ENCODE results near the gene SLC43A3.
A peak's percentile ranks its signal among the peaks of the same experiment; 100 is the strongest.

The SLC43A3 gene
- 89.7 to 204 (median 146) reads per million in 17 experiments for total RNA-seq

DNA sequence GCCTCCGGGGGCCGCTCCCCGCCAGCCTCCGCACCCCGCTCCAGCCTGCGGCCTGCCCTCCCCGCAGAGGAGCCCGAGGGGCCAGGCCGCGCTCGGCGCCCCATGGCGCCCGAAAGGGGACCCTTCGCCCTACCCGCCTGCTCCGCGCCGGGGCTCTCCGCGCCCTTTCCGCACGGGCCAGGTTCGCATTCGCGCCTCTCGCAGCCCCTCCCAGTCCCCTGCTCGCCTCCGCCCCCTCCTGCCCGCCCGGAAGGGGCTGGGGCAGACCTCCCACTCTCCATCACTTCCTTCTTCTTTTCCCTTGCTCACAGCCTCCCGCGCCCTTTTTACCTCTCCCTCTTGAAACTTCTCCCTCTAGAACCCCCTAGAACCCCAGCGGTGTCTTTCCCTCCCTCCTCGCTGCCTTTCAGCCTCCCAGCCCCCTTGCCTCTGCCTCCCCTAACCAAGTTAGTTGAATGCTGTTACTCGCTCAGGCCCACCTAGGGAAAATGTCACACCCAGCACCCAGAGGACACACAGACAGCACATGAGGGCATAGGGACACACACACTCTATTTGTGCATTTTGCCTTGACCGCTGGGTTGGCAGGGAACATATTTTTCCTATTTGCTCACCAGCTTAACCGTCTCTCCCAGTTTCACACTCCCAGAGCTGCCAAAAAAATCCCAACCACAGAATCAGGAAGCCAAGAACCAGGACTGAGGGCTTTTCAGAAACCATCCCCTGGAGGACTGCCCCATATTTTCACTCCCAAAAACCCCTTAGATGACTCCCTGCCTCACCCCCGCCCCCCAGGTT, at the start of gene SLC43A3:
SLC43A3 (minus strand) TSS at position 193 of the 798 bp plus-strand sequence. CDS start 949 bp downstream, outside the sequence.
- DNase-seq, result peak; percentile 67 to 90 (median 86)

DNA sequence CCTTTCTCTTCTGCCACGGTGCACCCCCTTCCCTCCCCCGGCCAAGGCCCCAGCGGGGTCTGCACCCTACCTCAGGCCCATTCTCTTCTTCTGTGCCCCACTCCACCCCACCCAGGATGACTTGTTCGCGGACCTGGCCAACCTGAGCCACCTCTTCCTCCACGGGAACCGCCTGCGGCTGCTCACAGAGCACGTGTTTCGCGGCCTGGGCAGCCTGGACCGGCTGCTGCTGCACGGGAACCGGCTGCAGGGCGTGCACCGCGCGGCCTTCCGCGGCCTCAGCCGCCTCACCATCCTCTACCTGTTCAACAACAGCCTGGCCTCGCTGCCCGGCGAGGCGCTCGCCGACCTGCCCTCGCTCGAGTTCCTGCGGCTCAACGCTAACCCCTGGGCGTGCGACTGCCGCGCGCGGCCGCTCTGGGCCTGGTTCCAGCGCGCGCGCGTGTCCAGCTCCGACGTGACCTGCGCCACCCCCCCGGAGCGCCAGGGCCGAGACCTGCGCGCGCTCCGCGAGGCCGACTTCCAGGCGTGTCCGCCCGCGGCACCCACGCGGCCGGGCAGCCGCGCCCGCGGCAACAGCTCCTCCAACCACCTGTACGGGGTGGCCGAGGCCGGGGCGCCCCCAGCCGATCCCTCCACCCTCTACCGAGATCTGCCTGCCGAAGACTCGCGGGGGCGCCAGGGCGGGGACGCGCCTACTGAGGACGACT, 49.3 kb upstream of the SLC43A3 start:
- DNase-seq, result peak; percentile 14 to 77 (median 42)

DNA sequence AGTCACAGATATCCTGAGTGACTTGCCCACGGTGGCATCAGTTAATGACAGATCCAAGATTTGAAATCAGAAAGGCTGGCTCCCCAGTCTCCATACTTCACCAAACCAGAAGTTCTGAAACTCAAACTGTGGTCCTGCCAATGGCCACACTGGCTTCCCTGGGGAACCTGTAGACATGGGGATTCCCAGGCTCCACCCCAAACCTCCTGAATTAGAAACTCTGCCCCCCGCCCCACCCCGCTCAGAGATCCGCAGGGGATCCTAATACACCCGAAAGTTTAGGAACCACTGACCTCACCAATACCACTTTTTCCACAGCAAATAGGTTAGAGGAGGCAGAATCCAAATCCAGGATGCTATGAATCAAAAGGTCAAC, 48.7 kb upstream of the SLC43A3 start:
- no peak for DNase-seq

DNA sequence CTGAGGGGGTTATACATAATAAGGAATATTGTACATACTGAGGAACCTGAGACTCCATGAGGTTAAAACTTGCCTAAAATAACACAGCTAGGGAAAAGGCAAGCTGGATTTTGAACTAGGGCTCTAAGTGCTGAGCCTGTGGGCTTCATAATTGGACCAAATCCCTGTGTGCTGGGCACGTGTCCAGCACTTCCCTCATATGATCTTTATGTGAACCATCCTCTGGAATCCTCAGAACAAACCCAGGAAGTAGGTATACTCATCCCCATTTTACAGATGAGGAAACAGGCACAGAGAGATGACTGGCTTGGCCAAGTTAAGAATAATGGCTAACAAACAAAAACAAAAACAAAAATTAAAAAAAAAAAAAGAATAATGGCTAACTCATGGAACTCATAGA, 48.3 kb upstream of the SLC43A3 start:
- peak in 2 of 4 experiments; percentile 33 to 38 for DNase-seq

DNA sequence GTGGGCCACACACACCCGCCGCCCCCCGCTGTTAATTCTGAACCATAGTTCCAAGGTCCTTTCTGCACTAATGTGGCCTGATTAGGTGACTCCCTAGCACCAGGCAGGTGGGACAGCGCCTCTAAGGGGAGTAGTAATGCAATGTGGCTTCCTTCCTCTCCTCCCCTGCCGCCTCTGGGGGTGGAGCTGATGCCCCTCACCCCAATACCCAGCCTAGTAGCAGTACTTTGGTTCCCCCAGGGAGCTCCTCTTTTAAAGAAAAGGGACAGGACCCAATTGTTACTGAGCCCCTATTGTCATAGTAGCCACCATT, 47.8 kb upstream of the SLC43A3 start:
- no peak for DNase-seq

DNA sequence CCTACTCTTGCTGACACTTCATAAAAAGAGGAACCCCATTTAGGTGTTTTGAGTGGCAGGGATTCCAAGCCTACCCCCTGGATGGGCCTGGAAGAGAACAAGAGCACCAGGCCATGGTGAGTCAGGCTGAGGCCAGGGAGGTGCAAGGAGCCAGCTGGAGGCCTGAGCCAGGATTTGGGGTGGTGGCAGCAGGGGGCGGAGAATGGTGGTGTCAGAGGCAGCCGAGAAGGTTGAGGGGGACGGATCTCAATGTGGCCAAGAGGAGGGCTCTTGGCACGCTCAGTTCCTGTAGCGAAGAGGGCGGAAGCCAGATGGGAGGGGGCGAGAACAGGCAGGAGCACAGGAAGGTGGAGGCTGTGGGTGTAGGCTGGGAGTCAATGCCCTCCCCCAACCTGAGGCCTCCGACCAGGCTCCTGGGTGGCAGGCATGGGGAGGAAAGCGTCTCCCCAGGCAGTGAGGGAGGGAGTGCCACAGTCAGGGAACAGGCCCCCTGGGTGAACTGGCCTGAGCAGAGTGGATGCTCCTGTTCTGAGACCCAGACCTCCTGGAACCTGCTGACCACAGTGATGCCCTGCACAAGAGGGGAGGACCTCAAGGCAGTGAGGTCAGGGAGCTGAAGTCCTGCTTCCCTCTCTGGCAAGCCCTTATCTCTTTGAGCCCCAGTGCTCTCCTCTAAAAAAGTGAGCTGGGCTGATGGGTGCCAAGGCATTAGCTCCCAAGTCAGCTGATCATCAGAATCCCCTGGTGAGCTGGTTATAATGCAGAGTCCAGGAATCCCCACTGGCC, 47.3 kb upstream of the SLC43A3 start:
- DNase-seq, result peak; percentile 45 to 60 (median 54)

DNA sequence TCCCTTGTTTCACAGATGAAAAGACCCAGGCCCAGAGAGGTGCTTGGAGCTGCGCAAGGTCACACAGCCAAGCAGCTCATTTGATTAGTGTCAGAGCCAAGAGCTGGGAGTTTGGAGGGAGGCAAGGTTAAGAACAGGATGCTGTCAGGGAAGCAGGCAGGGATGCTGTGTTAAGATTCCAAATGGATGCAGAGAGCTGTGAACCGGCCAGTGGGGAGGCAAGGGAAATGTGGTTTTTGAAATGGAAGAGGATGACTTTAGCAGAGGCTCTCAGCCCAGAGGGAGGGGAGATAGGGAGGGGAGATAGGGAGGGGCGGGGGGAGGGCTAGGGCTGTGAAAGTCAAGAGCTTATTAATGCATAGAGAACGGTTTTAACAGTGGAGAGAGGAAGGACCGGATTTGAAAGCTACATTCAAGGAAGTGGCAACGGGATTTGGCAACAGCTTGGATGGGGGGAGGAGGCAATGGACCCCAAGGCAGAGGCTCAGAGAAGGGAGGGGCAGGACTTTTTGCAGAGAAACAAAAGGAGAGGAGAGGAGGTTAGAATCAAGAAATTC, 46.4 kb upstream of the SLC43A3 start:
- peak in 3 of 4 experiments; percentile 25 to 58 (median 44) for DNase-seq

DNA sequence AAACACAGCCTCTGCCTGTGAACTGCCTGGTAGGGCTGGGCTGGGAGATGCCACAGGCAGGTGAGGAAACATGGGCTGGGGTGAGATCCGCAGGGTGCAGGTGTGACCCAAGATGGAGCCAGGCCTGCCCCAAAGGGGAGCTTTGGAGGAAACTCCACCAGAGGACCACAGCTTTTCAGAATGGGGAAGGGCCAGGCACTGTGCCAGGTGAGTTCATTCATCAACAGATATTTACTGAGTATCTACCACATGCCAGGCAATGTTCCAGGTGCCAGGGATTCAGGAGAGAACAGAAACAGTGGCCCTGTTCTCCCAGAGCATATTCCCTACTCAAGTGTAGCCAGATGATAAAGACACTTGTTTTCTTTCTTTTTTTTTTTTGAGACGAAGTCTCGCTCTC, 44.6 kb upstream of the SLC43A3 start:
- no peak for DNase-seq

DNA sequence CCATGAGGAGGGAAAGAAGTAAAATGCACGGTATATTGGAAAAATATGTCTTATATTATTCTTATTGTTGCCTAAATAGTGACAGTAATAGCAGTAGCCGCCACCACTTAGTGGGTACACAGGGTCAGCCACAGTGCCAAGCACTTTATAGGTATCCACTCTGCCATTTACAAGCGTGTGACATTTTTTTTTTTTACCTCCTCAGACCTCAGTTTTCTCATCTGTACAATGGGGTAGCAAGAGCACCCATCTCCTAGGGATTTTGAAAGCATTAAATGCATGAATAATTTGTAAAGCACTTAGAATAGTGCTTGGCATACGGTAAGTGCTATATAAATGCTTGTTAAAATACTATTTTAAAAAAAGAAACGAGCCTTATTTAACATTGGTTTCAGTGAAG, 42.3 kb upstream of the SLC43A3 start:
- DNase-seq, result no peak

DNA sequence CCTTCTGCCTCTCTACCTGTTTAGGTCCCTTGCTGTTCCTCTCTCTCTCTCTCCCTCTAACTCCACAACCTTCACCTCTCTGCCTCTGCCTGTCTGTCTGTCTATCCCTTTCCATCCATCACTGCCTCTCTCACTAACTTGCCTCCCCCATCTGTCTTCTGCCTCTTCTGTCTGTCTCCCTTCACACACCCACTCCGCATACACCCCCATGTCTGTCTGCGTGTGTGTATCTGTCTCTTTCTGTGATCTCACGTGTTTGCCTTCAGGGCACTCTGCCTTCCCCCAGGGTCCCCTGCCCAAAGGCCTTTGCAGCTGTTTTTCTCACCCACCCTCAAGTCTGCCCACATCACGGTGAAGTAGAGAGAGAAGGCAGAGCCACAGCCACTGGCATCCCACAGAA, 41.4 kb upstream of the SLC43A3 start:
- no peak for DNase-seq

DNA sequence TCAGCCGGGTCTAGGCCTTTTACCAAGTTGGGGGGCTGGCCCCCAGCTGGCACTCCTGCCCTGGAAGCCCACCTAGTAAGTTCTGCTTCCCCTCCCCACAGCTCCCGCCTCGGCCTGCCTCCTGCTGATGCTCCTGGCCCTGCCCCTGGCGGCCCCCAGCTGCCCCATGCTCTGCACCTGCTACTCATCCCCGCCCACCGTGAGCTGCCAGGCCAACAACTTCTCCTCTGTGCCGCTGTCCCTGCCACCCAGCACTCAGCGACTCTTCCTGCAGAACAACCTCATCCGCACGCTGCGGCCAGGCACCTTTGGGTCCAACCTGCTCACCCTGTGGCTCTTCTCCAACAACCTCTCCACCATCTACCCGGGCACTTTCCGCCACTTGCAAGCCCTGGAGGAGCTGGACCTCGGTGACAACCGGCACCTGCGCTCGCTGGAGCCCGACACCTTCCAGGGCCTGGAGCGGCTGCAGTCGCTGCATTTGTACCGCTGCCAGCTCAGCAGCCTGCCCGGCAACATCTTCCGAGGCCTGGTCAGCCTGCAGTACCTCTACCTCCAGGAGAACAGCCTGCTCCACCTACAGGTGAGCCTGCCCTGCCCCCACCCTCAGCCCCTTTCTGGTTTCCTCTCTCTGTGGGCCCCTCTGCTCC, 40.7 kb upstream of the SLC43A3 start:
- no peak for DNase-seq

DNA sequence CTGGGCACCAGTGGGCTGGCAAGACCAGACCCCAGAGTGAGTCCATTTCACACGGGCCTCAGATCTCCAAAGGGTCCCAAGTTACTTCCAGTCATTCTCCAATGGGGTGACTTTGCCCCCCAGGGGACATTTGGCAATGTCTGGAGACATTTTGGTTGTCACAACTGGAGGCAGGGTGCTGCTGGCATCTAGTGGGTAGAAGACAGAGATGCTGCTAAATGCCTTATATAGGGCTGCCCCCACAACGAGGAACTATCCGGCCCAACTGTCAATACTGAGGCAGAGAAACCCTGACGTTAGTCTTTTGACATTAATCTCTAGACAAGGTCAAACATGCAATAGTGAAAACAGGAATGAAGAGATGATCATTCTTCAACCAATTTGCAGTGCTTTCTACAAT, 39.8 kb upstream of the SLC43A3 start:
- DNase-seq, result peak in 1 of 4 experiments; percentile 27

DNA sequence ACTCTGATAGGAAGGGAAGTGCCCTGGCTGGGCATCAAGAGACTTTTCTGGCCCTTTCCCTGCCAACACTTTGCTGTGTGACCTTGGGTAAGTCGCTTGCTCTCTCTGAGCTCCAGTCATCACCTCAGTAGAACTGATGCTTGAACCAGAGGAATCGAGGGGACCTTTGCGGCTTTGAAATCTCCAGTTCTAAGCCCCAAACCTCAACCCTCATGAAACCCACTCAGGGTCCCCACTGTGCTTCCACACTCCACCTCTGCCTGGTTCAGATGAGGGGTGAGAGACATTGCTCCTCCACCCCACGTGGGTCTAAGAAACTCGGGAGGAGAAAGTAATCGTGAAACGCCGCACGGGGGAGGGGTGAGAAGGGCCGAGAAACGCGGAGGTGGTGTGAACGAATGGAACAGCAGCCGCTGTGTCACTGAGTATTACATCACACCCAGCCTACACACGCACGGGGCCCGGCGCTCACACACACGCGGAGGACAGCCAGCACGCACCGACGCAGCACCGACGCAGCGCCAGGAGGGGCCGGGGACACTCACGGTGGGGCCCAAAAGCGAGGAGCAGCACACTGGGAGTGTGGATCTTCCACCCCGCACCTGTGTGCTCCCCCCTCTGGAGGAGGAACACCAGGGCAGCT, 37.7 kb upstream of the SLC43A3 start:
- peak in 3 of 4 experiments; percentile 28 to 51 (median 35) for DNase-seq

DNA sequence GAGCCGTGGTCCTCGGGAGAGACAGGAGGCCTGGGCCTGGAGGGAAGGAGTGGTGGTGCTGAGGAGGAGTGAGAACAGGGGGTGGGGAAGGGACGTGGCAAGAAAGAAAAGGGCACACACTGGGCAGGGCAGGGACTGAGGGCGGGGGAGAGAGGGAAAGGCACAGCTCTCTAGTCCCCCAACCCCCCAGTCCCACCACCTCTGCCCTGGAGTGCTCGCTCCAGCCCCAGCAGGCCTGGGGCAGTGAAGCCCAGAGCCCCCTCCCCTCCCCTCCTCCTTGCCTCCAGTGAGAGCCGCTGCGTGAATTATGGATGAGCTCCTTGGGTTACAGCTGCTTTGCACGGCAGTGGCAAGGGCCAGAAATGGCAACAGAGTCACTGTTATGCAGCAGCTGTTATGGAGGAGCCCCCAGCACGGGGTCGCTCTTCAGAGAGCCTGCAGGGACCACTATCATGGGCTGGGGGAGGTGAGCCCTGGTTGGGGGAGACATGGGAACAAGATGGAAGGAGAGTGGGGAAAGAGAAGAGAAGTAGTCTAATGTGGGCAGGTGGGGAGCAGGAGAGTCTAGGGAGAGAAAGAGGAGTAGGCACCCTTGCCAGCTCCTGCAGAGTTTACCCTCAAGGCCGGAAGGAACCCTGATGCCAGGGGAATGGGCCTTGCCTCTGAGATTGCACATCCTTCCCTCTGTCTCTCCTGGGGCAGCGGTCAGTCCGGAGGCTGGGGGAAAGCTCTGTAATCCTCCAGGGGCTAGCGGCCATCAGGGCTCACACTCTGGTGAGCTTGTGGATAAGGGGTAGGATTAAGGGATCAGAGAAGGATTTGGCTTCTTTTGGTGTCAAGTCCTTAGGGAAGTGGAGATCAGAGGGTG, 37.0 kb upstream of the SLC43A3 start:
- no peak for DNase-seq

DNA sequence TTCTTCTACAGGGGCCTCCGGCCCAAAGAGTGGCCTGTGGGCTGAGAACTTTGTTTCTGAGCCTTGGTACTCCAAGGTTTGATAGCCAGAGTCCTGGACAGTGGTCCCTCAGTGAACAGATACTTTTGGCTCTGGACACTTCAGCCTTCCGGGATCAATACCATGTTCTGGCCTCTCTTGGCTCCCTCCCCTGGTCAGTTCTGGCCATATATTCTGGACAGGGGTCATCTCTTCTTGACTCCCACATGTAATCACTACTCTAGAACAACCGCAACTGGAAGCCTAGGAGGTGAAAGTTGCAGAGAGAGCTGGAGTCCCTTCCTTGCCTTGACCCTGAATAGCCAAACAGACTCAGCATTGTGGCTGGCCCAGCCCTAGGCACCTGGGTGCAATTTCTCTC, 35.7 kb upstream of the SLC43A3 start:
- DNase-seq, result no peak

DNA sequence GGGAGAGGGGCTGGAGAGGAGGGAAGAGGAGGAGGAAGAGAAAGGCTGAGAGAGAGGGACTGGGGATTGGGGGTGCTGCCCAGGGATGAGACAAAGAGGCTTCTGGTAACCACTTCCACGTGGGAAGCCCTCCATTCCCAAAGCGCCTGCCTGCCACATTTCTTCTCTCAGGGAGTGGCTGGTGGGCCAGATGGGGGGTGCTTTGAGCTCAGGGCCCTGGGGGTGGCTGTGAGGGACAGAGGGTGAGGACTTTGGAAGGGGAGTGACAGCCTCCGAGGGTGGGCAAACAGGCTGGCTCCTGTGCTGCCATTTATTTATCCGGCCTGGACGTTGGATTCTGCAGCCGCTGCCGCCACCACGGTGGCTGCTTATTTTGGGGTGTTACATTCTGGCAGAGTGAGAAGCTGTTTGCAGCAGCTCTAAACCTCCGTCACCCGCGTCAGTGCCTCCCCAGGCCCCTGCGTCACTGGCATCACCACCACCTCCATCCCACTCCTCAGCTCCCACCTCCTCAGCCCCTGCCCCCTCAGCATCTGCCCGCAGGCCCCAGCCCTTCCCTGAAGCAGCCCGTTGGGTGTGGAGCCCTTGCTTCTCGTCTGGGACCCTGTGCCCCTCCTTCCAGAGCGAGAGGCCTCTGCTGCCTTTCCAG, 35.0 kb upstream of the SLC43A3 start:
- no peak for DNase-seq

DNA sequence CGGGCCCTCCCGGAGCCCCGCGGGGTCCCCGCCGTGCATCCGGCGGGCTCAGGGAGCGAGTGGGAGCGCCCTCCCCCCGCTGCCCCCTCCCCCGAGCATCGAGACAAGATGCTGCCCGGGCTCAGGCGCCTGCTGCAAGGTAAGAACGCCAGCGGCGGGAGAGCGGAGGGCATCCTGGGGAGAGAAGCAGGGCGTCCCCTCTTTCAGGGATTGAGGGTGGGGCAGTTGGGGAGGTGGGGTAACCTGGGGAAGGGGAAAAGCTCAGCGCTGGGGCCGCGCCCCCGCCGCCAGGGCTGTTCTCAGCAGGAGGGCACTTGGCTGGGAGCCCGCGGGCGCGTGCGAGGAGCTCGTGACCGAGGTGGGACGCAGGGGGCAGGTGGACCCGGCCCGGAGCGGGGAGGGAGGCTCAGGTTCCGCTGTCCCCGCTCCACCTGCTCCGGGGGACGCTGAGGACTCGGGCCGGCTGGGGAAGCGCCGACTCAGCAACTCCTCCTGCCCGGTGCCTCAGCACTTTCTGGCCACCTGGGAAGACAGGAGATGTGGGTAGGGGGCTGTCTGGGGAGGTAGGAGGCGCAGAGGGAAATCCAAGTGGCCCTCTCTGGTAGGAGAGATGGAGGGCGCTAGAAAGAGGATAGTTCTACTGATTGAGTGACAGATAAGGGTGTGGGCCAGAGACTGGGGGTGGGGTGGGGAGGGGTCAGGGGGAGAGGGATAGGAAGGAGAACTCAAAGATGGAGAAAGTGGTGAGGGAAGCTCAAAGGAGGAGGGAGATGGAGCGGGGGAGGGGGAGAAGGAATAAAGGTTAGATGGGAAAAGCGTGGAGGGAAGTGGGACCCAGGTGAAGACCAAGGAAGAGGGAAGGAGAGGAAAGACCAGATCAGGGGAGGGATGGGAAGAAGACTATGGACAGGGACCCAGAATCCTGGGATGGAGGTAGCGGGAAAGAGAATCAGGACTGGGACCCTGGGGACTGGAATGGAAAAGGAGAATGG, 34.1 kb upstream of the SLC43A3 start:
- DNase-seq, result peak in 1 of 4 experiments; percentile 7

DNA sequence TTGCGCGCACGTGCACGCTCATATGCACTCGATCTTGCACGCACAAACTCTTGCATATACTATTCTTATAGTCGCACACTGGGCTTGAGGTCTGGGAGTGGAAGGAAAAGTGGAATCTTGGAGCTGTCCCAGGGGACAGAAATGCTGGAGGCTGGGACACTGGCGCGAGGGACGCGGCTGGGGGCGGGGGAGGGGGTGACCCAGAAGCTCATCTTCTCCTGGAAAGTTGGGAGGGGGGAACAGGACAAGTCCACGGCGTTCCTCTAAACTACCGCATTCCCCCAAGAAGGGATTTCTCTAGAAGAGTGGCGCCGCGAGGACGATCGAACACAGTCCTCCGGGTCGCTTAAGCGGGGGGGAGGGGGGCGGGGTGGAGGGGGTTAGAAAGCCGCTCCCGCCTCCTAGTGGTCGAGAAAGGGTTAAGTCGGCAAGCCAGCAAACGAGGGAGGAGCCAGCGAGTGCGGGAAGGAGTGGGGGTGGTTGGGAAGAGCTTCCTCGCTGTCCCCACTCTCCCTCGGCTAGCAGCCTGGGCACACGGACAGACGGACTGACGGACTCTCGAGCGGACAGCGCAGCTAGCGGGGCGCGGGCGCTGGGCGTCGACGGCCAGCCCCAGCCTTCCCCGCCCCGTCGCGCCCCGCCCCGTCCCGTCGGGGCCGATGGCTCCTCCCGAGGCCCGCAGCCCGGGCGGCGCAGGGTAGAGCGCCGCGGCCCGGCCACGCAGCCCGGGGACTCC, 33.3 kb upstream of the SLC43A3 start, which contains the start of gene RTN4RL2:
RTN4RL2 (plus strand) TSS at position 507 of the 736 bp plus-strand sequence. CDS start 338 bp downstream, outside the sequence.
- DNase-seq, result peak; percentile 53 to 75 (median 67)

Measured in suppressor macrophage (primary cell).